Gastroesophageal sphincter (tissue), 4 donors: ENCODE results near the gene WDR12. TPM values are rescaled to one million over a fixed set of nuclear protein-coding genes. Genes with fewer than 3 reads are reported as not detected.
A peak's percentile ranks its signal among the peaks of the same experiment; 100 is the strongest.
"Not testable (repeated sequence)": the region's sequence is repeated elsewhere in the genome, so short reads cannot be mapped to it uniquely, and the experiment has no call there.

Experiments used
- ATAC-seq: fragments of 150-250 bp; one replicate; pipeline ENCODE4 v1.9.1; 2016; ENCODE audit warnings: mild to moderate bottlenecking, moderate library complexity
- H3K27ac ChIP-seq, 4 donors: fragments of 200-600 bp; sonication (generic) in 3 of 4; 1 replicate in 3 of 4; 2 replicates in 1 of 4; pipeline ENCODE4 v1.5.1; 2016 to 2019
- H3K27me3 ChIP-seq: fragments of 200-600 bp; sonication (generic); one replicate; pipeline ENCODE4 v1.5.1; 2019
- H3K36me3 ChIP-seq, 2 donors: fragments of 200-600 bp; sonication (generic); one replicate each; pipeline ENCODE4 v1.5.1; 2019; ENCODE audit warnings: control low read depth in 1 of 2
- H3K4me1 ChIP-seq, 3 donors: fragments of 200-600 bp; sonication (generic); 1 replicate in 2 of 3; 2 replicates in 1 of 3; pipeline ENCODE4 v1.5.1; 2016 to 2019; ENCODE audit warnings: control low read depth in 2 of 3
- H3K4me3 ChIP-seq, 2 donors: fragments of 200-600 bp; sonication (generic); one replicate each; pipeline ENCODE4 v1.5.1; 2019; ENCODE audit warnings: mild to moderate bottlenecking in 1 of 2, moderate library complexity in 1 of 2
- H3K9me3 ChIP-seq, 3 donors: fragments of 200-600 bp; sonication (generic); one replicate each; pipeline ENCODE4 v1.5.1; 2017 to 2019; ENCODE audit warnings: control low read depth in 2 of 3
- EP300 ChIP-seq: sonication (generic); formaldehyde crosslinking; IDR thresholded peaks from one replicate; pipeline ENCODE4 v1.6.1; 2017; ENCODE audit warnings: antibody characterized with exemption, mild to moderate bottlenecking
- POLR2A ChIP-seq, 2 donors: fragments of 450-650 bp; IDR thresholded peaks; one replicate each; pipeline ENCODE4 v1.6.1; 2017; ENCODE audit warnings: antibody characterized with exemption in 2 of 2, mild to moderate bottlenecking in 2 of 2, moderate library complexity in 1 of 2
- POLR2AphosphoS5 ChIP-seq: sonication (generic); formaldehyde crosslinking; IDR thresholded peaks from one replicate; pipeline ENCODE4 v1.6.1; 2017; ENCODE audit warnings: antibody characterized with exemption
- WGBS, 2 donors: methylation state at CpG; one replicate each; pipeline ENCODE4 v1.1.5; 2018; ENCODE audit warnings: low coverage in 1 of 2; 5-methylcytosine and 5-hydroxymethylcytosine counted together
- total RNA-seq, 4 donors: library from RNA; depleted of rRNA; stranded (reverse); fragments of >200 nt; gene quantifications; one replicate each; pipeline ENCODE4 v1.1.0, GENCODE V29; 2016
- TF ChIP-seq, protein P1 (sequence below), 4 experiments: fragments of 200-600 bp in 2 of 4; fragments of 450-650 bp in 2 of 4; sonication (generic) in 1 of 4; IDR thresholded peaks; one replicate each; pipeline ENCODE4 v1.5.1; 2017 to 2019; ENCODE audit warnings: antibody characterized with exemption in 4 of 4, mild to moderate bottlenecking in 2 of 4, moderate library complexity in 2 of 4

WDR12 gene
- total RNA-seq, 4 donors from 2014 or later: 11.2 to 24.4 (median 20.2) TPM

DNA sequence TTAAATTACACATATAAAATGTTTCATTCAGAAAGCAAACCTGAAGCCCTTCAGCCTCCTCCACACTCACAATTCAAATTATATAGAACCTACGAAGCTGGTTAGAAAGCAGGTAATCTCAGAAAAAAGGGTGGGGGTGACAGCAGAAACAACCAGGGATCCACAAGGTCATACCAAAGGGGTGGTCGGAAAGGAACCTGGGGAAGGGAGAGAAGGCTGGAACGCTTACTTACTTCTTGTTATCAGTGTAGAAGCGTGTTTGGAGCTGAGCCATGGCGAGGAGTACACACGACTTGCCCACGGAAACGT, 316 bp downstream of the WDR12 start:
- peak; percentile 1 for ATAC-seq
- peaks cover 0 to 13% of the 10 kb centered on the region in 2 donors for H3K36me3 ChIP-seq
- 0% methylated on average over 7 of the region's 8 CpGs for WGBS, 2 donors
- no peaks in the 10 kb centered on the region for H3K9me3 ChIP-seq
- no peaks in the 10 kb centered on the region for H3K27me3 ChIP-seq
- H3K4me3 ChIP-seq: peak overlapping the region; percentile 65 to 100
- H3K27ac ChIP-seq: peak overlapping the region; percentile 68 to 91 (median 80)
- TF ChIP-seq EP300: no peak
- no peak for TF ChIP-seq POLR2A (IDR thresholded peaks at IDR 0.05)
- no peak for TF ChIP-seq POLR2AphosphoS5
- TF ChIP-seq, protein P1, sequence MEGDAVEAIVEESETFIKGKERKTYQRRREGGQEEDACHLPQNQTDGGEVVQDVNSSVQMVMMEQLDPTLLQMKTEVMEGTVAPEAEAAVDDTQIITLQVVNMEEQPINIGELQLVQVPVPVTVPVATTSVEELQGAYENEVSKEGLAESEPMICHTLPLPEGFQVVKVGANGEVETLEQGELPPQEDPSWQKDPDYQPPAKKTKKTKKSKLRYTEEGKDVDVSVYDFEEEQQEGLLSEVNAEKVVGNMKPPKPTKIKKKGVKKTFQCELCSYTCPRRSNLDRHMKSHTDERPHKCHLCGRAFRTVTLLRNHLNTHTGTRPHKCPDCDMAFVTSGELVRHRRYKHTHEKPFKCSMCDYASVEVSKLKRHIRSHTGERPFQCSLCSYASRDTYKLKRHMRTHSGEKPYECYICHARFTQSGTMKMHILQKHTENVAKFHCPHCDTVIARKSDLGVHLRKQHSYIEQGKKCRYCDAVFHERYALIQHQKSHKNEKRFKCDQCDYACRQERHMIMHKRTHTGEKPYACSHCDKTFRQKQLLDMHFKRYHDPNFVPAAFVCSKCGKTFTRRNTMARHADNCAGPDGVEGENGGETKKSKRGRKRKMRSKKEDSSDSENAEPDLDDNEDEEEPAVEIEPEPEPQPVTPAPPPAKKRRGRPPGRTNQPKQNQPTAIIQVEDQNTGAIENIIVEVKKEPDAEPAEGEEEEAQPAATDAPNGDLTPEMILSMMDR (IDR thresholded peaks at IDR 0.05): no peak
- H3K4me1 ChIP-seq: peaks cover 4 to 30% (median 9%) of the 10 kb centered on the region in 3 donors

- Histone ChIP-seq H3K27me3 (no peaks in the 10 kb centered on the region), H3K27ac (no peak overlapping the region), H3K9me3 (no peaks in the 10 kb centered on the region), H3K4me1 (peaks cover 4 to 30% (median 9%) of the 10 kb centered on the region in 3 donors), H3K36me3 (peaks cover 0 to 15% of the 10 kb centered on the region in 2 donors), H3K4me3 (peak overlapping the region; percentile 65 to 100)
- no peak for ATAC-seq
- WGBS, 2 donors: 15 to 19% methylated on average over 3 of the region's 3 CpGs
- no peak for TF ChIP-seq EP300
- TF ChIP-seq POLR2A (IDR thresholded peaks at IDR 0.05): no peak
- TF ChIP-seq, protein P1 (IDR thresholded peaks at IDR 0.05): no peak
- no peak for TF ChIP-seq POLR2AphosphoS5
These were observed 775 bp downstream of the WDR12 start for GRCh38 chr2:202910698-202911097.

DNA sequence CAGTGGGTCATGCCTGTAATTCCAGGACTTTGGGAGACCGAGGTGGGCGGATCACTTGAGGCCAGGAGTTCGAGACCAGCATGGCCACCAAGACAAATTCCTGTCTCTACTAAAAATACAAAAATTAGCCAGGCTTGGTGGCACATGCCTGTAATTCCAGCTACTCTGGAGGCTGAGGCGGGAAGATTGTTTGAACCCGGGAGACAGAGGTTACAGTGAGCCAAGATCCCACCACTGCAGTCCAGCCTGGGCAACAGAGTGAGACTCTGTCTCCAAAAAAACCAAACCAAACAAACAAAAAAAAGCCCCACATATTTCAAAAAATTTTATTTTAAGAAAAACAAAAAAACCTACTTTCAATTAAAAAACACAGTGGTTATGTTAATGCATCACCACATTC, 1.2 kb downstream of the WDR12 start:
- Histone ChIP-seq H3K4me1 (peaks cover 4 to 30% (median 9%) of the 10 kb centered on the region in 3 donors), H3K36me3 (peaks cover 0 to 19% of the 10 kb centered on the region in 2 donors), H3K4me3 (peak overlapping the region in 1 of 2 donors; percentile 65)
- not testable (repeated sequence) for H3K9me3 ChIP-seq, ATAC-seq, H3K27ac ChIP-seq, H3K27me3 ChIP-seq
- 73 to 94% methylated on average over 3 to 4 of the region's 5 CpGs for WGBS, 2 donors

- no peak for ATAC-seq
- Histone ChIP-seq H3K36me3 (peaks cover 0 to 22% of the 10 kb centered on the region in 2 donors), H3K9me3 (no peaks in the 10 kb centered on the region), H3K4me1 (peaks cover 4 to 30% (median 9%) of the 10 kb centered on the region in 3 donors), H3K4me3 (no peak overlapping the region), H3K27ac (no peak overlapping the region), H3K27me3 (no peaks in the 10 kb centered on the region)
- WGBS, 2 donors: 83 to 86% methylated on average over 2 to 6 of the region's 6 CpGs
- TF ChIP-seq EP300: no peak
- TF ChIP-seq, protein P1 (IDR thresholded peaks at IDR 0.05): no peak
- TF ChIP-seq POLR2A (IDR thresholded peaks at IDR 0.05): no peak
- TF ChIP-seq POLR2AphosphoS5: no peak
These were observed 1.9 kb downstream of the WDR12 start for GRCh38 chr2:202909394-202910192.

DNA sequence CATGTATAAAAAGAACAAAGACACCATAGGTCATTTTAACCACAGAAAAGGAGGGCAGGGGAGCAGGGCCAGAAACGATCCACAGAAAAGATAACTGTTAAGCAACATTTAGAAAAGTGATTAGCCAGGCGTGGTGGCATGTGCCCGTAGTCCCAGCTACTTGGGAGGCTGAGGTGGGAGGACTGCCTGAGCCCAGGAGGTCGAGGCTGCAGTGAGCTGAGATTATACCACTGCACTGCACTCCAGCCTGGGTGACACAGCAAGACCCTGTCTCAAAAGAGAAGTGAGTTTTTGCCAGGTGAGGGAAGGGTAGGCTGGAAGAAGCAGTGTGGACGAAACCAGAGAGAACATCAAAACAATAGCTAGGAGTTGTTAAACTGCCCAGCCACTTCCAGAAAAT, 3.3 kb downstream of the WDR12 start:
- Histone ChIP-seq H3K27me3 (no peaks in the 10 kb centered on the region), H3K4me1 (peaks cover 4 to 21% (median 9%) of the 10 kb centered on the region in 3 donors), H3K27ac (no peak overlapping the region), H3K36me3 (peaks cover 0 to 22% of the 10 kb centered on the region in 2 donors), H3K9me3 (no peaks in the 10 kb centered on the region), H3K4me3 (no peak overlapping the region)
- WGBS, 2 donors: 80 to 91% methylated on average over 3 to 5 of the region's 5 CpGs
- ATAC-seq: no peak
- TF ChIP-seq EP300 (no peak), POLR2A (IDR thresholded peaks at IDR 0.05) (no peak), POLR2AphosphoS5 (no peak)
- TF ChIP-seq, protein P1 (IDR thresholded peaks at IDR 0.05): no peak

GRCh38 chr2:202905507-202905906, 6.0 kb downstream of the WDR12 start:
- not testable (repeated sequence) for H3K4me3 ChIP-seq, H3K27me3 ChIP-seq, H3K4me1 ChIP-seq, H3K9me3 ChIP-seq, ATAC-seq, H3K27ac ChIP-seq
- H3K36me3 ChIP-seq: peaks cover 0 to 22% of the 10 kb centered on the region in 2 donors
